B cell (primary cell): ENCODE measurements around the gene ZNF766. TPM values are rescaled to one million over a fixed set of nuclear protein-coding genes. Genes with fewer than 3 reads are reported as not detected.

Experiments used
- ATAC-seq: fragments of 200-7000 bp; cut with Tn5 transposase; one replicate; pipeline ENCODE4 v1.10.0; 2021; ENCODE audit warnings: low read depth, mild to moderate bottlenecking, moderate number of reproducible peaks, moderate library complexity
- CTCF ChIA-PET: fragments of 350-600 bp; sonication (Branson Sonifier 250); formaldehyde crosslinking; loops from one replicate; lab custom pipeline; 2021; ENCODE audit warnings: antibody characterized with exemption, inconsistent platforms; lab: Charles Lee
- POLR2A ChIA-PET: fragments of 350-600 bp; sonication (Branson Sonifier 250); formaldehyde crosslinking; loops from one replicate; lab custom pipeline; 2021; ENCODE audit warnings: antibody characterized with exemption; lab: Charles Lee
- DNase-seq: peaks from one replicate; pipeline ENCODE4 v3.0.0; 2013
- H2AFZ ChIP-seq: 2 replicates; pipeline ENCODE4 v1.6.1; 2012; ENCODE audit warnings: mild to moderate bottlenecking, low read depth, low read length; ENCODE audit not compliant: insufficient read depth, poor library complexity, severe bottlenecking
- H3K27ac ChIP-seq, 2 donors: 1 replicate in 1 of 2; 2 replicates in 1 of 2; pipeline ENCODE4 v1.5.1; 2012 to 2013; ENCODE audit warnings: low read length in 2 of 2, mild to moderate bottlenecking in 2 of 2, moderate library complexity in 1 of 2
- H3K27me3 ChIP-seq, 4 experiments: fragments of 200-600 bp in 1 of 4; sonication (generic) in 1 of 4; replicated peaks in 1 of 4; 1 replicate in 2 of 4; 2 replicates in 2 of 4; pipeline versions ENCODE4 v1.6.1 to v1.7.0; 2013 to 2016; ENCODE audit warnings: low read length in 3 of 4, mild to moderate bottlenecking in 2 of 4, mixed read lengths in 1 of 4, moderate library complexity in 1 of 4; ENCODE audit not compliant: insufficient read depth in 4 of 4, control insufficient read depth in 3 of 4; ENCODE audit errors: control extremely low read depth in 1 of 4
- H3K36me3 ChIP-seq, 2 experiments: replicated peaks in 1 of 2; 1 replicate in 1 of 2; 2 replicates in 1 of 2; pipeline versions ENCODE4 v1.6.1 to v1.7.1; 2013; ENCODE audit warnings: low read length in 1 of 2; ENCODE audit not compliant: insufficient read depth in 2 of 2, control insufficient read depth in 1 of 2; ENCODE audit errors: control extremely low read depth in 1 of 2, extremely low read depth in 1 of 2
- H3K4me1 ChIP-seq, 2 donors: fragments of 200-600 bp in 1 of 2; sonication (generic) in 1 of 2; 1 replicate in 1 of 2; 2 replicates in 1 of 2; pipeline versions ENCODE4 v1.5.1 to v1.6.1; 2013 to 2017; ENCODE audit warnings: low read length in 2 of 2; ENCODE audit not compliant: control insufficient read depth in 2 of 2, insufficient read depth in 2 of 2
- H3K4me2 ChIP-seq: replicated peaks from 2 replicates; pipeline ENCODE3; 2012; ENCODE audit warnings: mild to moderate bottlenecking, low read depth, low read length; ENCODE audit not compliant: poor library complexity, severe bottlenecking
- H3K4me3 ChIP-seq, 5 experiments: fragments of 200-600 bp in 1 of 5; sonication (generic) in 1 of 5; 1 replicate in 3 of 5; 2 replicates in 2 of 5; pipeline versions ENCODE4 v1.5.1 to v1.7.0; 2011 to 2016; ENCODE audit warnings: low read length in 4 of 5, mild to moderate bottlenecking in 4 of 5, low read depth in 2 of 5, control low read depth in 1 of 5, moderate library complexity in 1 of 5; ENCODE audit not compliant: insufficient read depth in 1 of 5; ENCODE audit errors: control extremely low read depth in 1 of 5, extremely low read depth in 1 of 5
- H3K79me2 ChIP-seq: fragments of 200-600 bp; sonication (generic); one replicate; pipeline ENCODE4 v1.6.0; 2016; ENCODE audit warnings: low read length; ENCODE audit not compliant: control insufficient read depth, insufficient read depth
- H3K9ac ChIP-seq: fragments of 200-600 bp; sonication (generic); 2 replicates; pipeline ENCODE4 v1.6.1; 2017; ENCODE audit warnings: mild to moderate bottlenecking, low read length, moderate library complexity
- H3K9me3 ChIP-seq, 3 donors: one replicate each; pipeline versions ENCODE4 v1.6.1 to v1.7.1; 2013; ENCODE audit warnings: low read length in 2 of 3; ENCODE audit not compliant: control insufficient read depth in 2 of 3, insufficient read depth in 1 of 3; ENCODE audit errors: control extremely low read depth in 1 of 3
- H4K20me1 ChIP-seq: 2 replicates; pipeline ENCODE4 v1.6.0; 2012; ENCODE audit warnings: mild to moderate bottlenecking, low read length; ENCODE audit not compliant: insufficient read depth, control insufficient read depth, poor library complexity, severe bottlenecking
- H3K27ac Mint-ChIP-seq: one replicate; pipeline ENCODE4 v1.8.0; 2021; ENCODE audit warnings: mixed read lengths
- H3K27me3 Mint-ChIP-seq: one replicate; pipeline ENCODE4 v1.8.0; 2021; ENCODE audit warnings: mixed read lengths
- H3K4me1 Mint-ChIP-seq: one replicate; pipeline ENCODE4 v1.8.0; 2021; ENCODE audit warnings: mixed read lengths
- H3K4me3 Mint-ChIP-seq: one replicate; pipeline ENCODE4 v1.8.0; 2021; ENCODE audit warnings: mixed read lengths
- H3K9me3 Mint-ChIP-seq: one replicate; pipeline ENCODE4 v1.8.0; 2022; ENCODE audit warnings: mixed read lengths; ENCODE audit not compliant: insufficient read depth
- EZH2 ChIP-seq: IDR thresholded peaks from 2 replicates; pipeline ENCODE4 v1.6.1; 2012; ENCODE audit warnings: borderline replicate concordance, low read depth, mild to moderate bottlenecking, moderate library complexity, low read length; ENCODE audit not compliant: insufficient read depth, poor library complexity, severe bottlenecking
- WGBS: methylation state at CpG from one replicate; pipeline ENCODE4 v1.1.5; 2013; ENCODE audit warnings: missing lambda C conversion rate; ENCODE audit not compliant: insufficient coverage; 5-methylcytosine and 5-hydroxymethylcytosine counted together
- intact Hi-C: fragments of 100-400 bp; cut with micrococcal nuclease; formaldehyde crosslinking; loops from one replicate; pipeline ENCODE4 v1.10.0; 2022
- polyA plus RNA-seq: library from polyadenylated mRNA; depleted of rRNA; stranded (reverse); fragments of >200 nt; gene quantifications from 2 replicates; pipeline ENCODE4 v1.2.3, GENCODE V29; 2012
- total RNA-seq, 2 donors: library from RNA; stranded (reverse); fragments of 120-200 nt in 1 of 2; gene quantifications; 1 replicate in 1 of 2; 2 replicates in 1 of 2; pipeline versions ENCODE4 v1.2.3 to v1.2.4, GENCODE V29; 2013 to 2022
- TF ChIP-seq, protein P1 (sequence below): fragments of 200-600 bp; IDR thresholded peaks from one replicate; pipeline ENCODE4 v1.8.0; 2022; ENCODE audit warnings: antibody characterized with exemption, mild to moderate bottlenecking

Gene ZNF766
- total and polyA plus RNA-seq, 2 donors (not counting 1 experiment from before 2014, with no cell fraction given) = 9.9 to 48.3 TPM

DNA sequence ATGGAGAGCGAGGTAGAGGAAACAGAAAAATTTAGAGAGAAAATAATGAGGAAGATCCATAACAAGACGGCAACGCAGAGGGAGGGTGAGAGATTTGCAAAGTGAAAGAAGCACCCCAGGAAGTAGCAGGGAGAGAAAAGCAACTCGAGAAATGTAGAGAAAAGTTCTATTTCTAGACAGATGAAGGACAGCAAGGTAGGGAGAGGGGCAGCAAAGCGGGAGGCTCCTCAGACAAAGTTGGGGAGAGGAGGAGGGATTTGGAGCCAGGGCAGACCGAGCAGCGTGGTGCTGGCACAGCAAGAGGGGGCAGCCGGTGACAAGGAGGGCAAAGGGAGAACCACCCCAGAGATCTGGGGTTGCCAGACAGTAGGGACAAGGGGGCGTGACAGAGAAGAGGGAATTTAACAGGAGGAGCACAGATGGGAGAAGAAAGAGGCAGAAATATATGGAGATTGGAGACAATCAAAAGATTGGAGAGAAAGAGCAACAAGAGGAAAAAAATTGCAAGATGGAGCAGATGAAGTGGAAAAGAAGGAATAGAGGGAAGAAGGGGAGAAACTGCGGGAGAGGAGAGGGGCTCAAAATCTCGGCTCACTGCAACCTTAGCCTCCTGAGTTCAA is 989 bp downstream of the ZNF766 start:
- intact Hi-C loops = no loop called here
- peak overlapping the region; percentile 83 to 100 (median 96) for H3K4me3 ChIP-seq
- CTCF ChIA-PET = no interaction called here

DNA sequence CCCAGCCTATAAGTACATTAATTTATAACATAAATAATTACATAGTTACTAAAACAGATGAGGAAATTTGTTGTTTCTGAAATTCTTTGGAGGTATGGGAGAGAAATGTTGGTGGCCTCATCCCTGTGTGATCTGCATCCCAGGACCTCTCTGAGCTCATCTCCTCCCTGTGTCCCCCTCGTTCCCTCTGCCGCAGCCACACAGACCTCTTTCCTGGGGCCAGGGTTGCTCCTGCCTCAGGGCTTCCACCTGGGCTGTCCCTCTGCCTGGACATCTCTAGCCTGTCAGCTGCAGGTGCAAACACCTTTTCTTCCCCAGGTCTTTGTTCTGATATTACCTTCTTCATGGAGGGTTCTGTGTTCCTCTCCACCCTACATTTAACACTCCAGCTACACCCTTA is 3.9 kb downstream of the ZNF766 start:
- no peak overlapping the region for H3K27ac Mint-ChIP-seq
- Histone ChIP-seq H4K20me1 (peaks cover 65% of the 10 kb centered on the region), H3K27me3 (no peaks in the 10 kb centered on the region), H3K4me2 (no peak overlapping the region), H3K4me1 (peaks cover 16 to 32% of the 10 kb centered on the region in 2 donors), H3K9me3 (peaks cover 3 to 32% (median 5%) of the 10 kb centered on the region in 3 donors), H2AFZ (no peak overlapping the region), H3K27ac (no peak overlapping the region), H3K9ac (no peak overlapping the region), H3K79me2 (peaks cover 92% of the 10 kb centered on the region), H3K4me3 (no peak overlapping the region), H3K36me3 (peaks cover 4 to 31% of the 10 kb centered on the region in 2 experiments)
- intact Hi-C loops = no loop called here
- H3K4me3 Mint-ChIP-seq = peak overlapping the region; percentile 11
- H3K27me3 Mint-ChIP-seq = no peaks in the 10 kb centered on the region
- peaks cover 68% of the 10 kb centered on the region for H3K4me1 Mint-ChIP-seq
- peaks cover 10% of the 10 kb centered on the region for H3K9me3 Mint-ChIP-seq
- WGBS = 100% methylated on average over 2 of the region's 2 CpGs
- DNase-seq (no peak), ATAC-seq (no peak)
- TF ChIP-seq EZH2 = no peak
- TF ChIP-seq, protein P1, sequence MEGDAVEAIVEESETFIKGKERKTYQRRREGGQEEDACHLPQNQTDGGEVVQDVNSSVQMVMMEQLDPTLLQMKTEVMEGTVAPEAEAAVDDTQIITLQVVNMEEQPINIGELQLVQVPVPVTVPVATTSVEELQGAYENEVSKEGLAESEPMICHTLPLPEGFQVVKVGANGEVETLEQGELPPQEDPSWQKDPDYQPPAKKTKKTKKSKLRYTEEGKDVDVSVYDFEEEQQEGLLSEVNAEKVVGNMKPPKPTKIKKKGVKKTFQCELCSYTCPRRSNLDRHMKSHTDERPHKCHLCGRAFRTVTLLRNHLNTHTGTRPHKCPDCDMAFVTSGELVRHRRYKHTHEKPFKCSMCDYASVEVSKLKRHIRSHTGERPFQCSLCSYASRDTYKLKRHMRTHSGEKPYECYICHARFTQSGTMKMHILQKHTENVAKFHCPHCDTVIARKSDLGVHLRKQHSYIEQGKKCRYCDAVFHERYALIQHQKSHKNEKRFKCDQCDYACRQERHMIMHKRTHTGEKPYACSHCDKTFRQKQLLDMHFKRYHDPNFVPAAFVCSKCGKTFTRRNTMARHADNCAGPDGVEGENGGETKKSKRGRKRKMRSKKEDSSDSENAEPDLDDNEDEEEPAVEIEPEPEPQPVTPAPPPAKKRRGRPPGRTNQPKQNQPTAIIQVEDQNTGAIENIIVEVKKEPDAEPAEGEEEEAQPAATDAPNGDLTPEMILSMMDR = no peak
- ChIA-PET CTCF (no interaction called here), POLR2A (no interaction called here)

More for the DNA sequence above, 989 bp downstream of the ZNF766 start:
- peaks cover 4 to 23% of the 10 kb centered on the region in 2 experiments for H3K36me3 ChIP-seq
- 18% methylated on average over 11 of the region's 11 CpGs for WGBS
- H3K9me3 Mint-ChIP-seq = peaks cover 10% of the 10 kb centered on the region
- peak overlapping the region; percentile 96 for H3K27ac Mint-ChIP-seq
- peak overlapping the region; percentile 100 for H3K9ac ChIP-seq
- TF ChIP-seq, protein P1 = no peak
- DNase-seq = no peak
- H3K4me1 Mint-ChIP-seq = peaks cover 45% of the 10 kb centered on the region
- H4K20me1 ChIP-seq = peaks cover 36% of the 10 kb centered on the region
- H3K27me3 Mint-ChIP-seq = no peaks in the 10 kb centered on the region
- H3K9me3 ChIP-seq = peaks cover 0 to 11% (median 3%) of the 10 kb centered on the region in 3 donors
- peaks cover 12 to 21% of the 10 kb centered on the region in 2 donors for H3K4me1 ChIP-seq
- peak overlapping the region; percentile 95 for H3K4me3 Mint-ChIP-seq
- peak overlapping the region; percentile 96 for H2AFZ ChIP-seq
- POLR2A ChIA-PET = no interaction called here
- H3K4me2 ChIP-seq = peak overlapping the region; percentile 91
- peaks cover 66% of the 10 kb centered on the region for H3K79me2 ChIP-seq
- peak overlapping the region; percentile 87 to 97 for H3K27ac ChIP-seq
- ATAC-seq = no peak
- no peaks in the 10 kb centered on the region for H3K27me3 ChIP-seq
